GM23338 (cell line): ENCODE data around the gene CHCHD6.

Experiments used
- CREB1 ChIP-seq: fragments of 250-450 bp; sonication (Bioruptor Pico); IDR thresholded peaks from 2 replicates; pipeline ENCODE4 v1.5.0; 2020; ENCODE audit warnings: low read depth, mild to moderate bottlenecking, moderate library complexity
- CTCF ChIP-seq, 2 experiments: fragments of 200-600 bp in 1 of 2; sonication (generic) in 1 of 2; conservative IDR thresholded peaks; 2 replicates each; pipeline versions ENCODE4 v1.5.1 to v1.6.1; 2016 to 2017; ENCODE audit warnings: antibody characterized with exemption in 2 of 2, low read depth in 2 of 2, mild to moderate bottlenecking in 2 of 2, moderate library complexity in 1 of 2
- EZH2 ChIP-seq: fragments of 200-600 bp; sonication (generic); IDR thresholded peaks from one replicate; pipeline ENCODE4 v1.8.0; 2017; ENCODE audit warnings: antibody characterized with exemption, mild to moderate bottlenecking, low read depth; ENCODE audit not compliant: unreplicated experiment
- JUNB ChIP-seq: IDR thresholded peaks from one replicate; pipeline ENCODE4 v1.6.1; 2016; ENCODE audit warnings: antibody characterized with exemption; ENCODE audit not compliant: unreplicated experiment
- ZNF331 ChIP-seq: fragments of 250-450 bp; sonication (Bioruptor Pico); IDR thresholded peaks from 2 replicates; pipeline ENCODE4 v1.5.0; 2020; ENCODE audit warnings: low read depth, mild to moderate bottlenecking, moderate library complexity

- TF ChIP-seq CTCF (conservative IDR thresholded peaks at IDR 0.05; ENCODE audit: low read depth in 2 of 2), result no peak
- TF ChIP-seq EZH2, result no peak
- TF ChIP-seq JUNB, result no peak
- no peak for TF ChIP-seq CREB1 (CRISPR knock-in tag)
- no peak for TF ChIP-seq ZNF331 (CRISPR knock-in tag)
Measured at GRCh38 chr3:126992776-126993175, 288.7 kb downstream of the CHCHD6 start.
